Activated CD4-positive, alpha-beta T cell treated with anti-CD3 and anti-CD28 coated beads, Interleukin-2, amount 10 ng/mL, durations not matched to agents 7 days and 5 days (primary cell): Measurements from ENCODE around the gene CSTF2T. TPM values are rescaled to one million over a fixed set of nuclear protein-coding genes. Genes with fewer than 3 reads are reported as not detected.

Source experiments
- CTCF ChIA-PET: fragments of 350-600 bp; sonication (Branson Sonifier 250); formaldehyde crosslinking; loops from one replicate; lab custom pipeline; 2021; ENCODE audit warnings: antibody characterized with exemption; lab: Charles Lee
- POLR2A ChIA-PET: fragments of 350-600 bp; sonication (Branson Sonifier 250); formaldehyde crosslinking; loops from one replicate; lab custom pipeline; 2021; ENCODE audit warnings: antibody characterized with exemption; lab: Charles Lee
- DNase-seq: peaks from one replicate; pipeline ENCODE4 v3.0.0-alpha.2; 2020
- H3K27ac Mint-ChIP-seq: one replicate; pipeline ENCODE4 v1.8.0; 2021; ENCODE audit warnings: mild to moderate bottlenecking, moderate library complexity, mixed read lengths
- H3K27me3 Mint-ChIP-seq: one replicate; pipeline ENCODE4 v1.8.0; 2021; ENCODE audit warnings: mixed read lengths
- H3K36me3 Mint-ChIP-seq: one replicate; pipeline ENCODE4 v1.8.0; 2021; ENCODE audit warnings: low read depth, mixed read lengths
- H3K4me1 Mint-ChIP-seq: one replicate; pipeline ENCODE4 v1.8.0; 2021; ENCODE audit warnings: mixed read lengths
- H3K4me3 Mint-ChIP-seq: one replicate; pipeline ENCODE4 v1.8.0; 2021; ENCODE audit warnings: mild to moderate bottlenecking, moderate library complexity, mixed read lengths
- H3K9me3 Mint-ChIP-seq: one replicate; pipeline ENCODE4 v1.8.0; 2021; ENCODE audit warnings: mixed read lengths
- total RNA-seq, 2 experiments: library from RNA; stranded (reverse); gene quantifications; one replicate each; pipeline ENCODE4 v1.2.3, GENCODE V29; 2021

Gene CSTF2T
- total RNA-seq, 2 experiments from 2014 or later = 34.4 to 36.7 TPM

DNA sequence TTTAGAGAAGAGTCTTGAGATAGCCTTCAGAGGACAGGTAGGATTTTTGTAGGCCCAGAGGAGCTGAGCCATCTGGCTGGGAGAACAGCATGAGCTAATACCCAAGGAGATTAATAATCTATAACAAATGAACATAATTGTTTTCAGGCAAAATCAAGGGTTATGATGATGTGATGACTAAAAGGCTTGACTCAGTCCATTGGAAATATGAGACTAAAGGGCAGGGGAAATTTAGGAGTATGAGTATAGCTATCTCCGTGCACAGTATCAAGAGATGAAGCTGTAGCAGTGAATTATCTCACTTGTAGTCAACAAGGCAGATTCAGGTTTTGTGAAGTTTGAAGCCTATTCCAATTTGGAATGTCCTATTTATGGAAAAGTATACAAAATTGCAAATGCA lies 40.1 kb downstream of the CSTF2T start:
- POLR2A ChIA-PET = no interaction called here

DNA sequence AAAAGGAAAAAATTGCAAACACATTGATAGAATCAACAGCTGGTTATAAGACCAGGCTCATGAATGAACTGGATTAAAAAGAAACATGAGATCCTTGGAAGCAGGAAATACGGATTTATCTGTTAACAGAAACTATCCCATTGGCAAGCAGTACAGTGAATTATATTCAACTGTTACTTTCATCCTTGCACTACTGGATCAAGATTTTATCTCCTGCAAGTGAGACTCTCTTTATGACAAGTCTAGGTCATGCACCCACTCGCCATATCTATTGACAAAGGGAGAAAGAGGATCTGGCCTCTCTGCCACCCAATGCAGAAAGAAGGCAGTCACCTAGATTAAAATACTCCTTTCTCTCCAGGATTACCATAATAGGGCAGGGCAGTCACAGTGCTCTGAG lies 41.4 kb downstream of the CSTF2T start:
- Mint-ChIP-seq H3K4me3 (no peak overlapping the region), H3K4me1 (no peaks in the 10 kb centered on the region), H3K36me3 (no peaks in the 10 kb centered on the region), H3K27me3 (peaks cover 3% of the 10 kb centered on the region), H3K9me3 (no peaks in the 10 kb centered on the region), H3K27ac (no peak overlapping the region)
- ChIA-PET POLR2A (no interaction called here), CTCF (no interaction called here)
- DNase-seq = no peak

More for the DNA sequence above, 40.1 kb downstream of the CSTF2T start:
- Mint-ChIP-seq H3K9me3 (no peaks in the 10 kb centered on the region), H3K27ac (no peak overlapping the region), H3K4me1 (no peaks in the 10 kb centered on the region), H3K27me3 (peaks cover 3% of the 10 kb centered on the region), H3K36me3 (no peaks in the 10 kb centered on the region), H3K4me3 (no peak overlapping the region)
- CTCF ChIA-PET = no interaction called here
- no peak for DNase-seq

DNA sequence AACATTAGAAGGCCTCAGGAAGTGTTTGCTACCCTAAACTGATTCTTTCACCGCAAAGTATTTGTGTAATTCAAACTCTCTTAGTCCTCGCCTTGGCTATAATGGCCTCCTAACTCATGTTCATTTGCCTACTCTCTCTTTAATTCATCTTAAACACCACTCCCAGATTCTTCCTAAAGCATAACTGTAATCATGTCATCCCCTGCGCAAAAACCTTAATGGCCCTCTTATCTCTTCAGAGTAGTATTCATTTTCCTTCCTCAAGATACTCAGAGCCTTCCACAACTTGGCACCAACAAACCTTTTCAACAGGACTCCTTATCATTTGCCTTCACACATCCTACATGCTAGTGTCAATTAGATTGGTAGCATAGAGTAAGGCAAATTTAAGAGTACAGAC lies 42.9 kb downstream of the CSTF2T start:
- CTCF ChIA-PET = no interaction called here
- Mint-ChIP-seq H3K27me3 (peaks cover 3% of the 10 kb centered on the region), H3K36me3 (no peaks in the 10 kb centered on the region)

DNA sequence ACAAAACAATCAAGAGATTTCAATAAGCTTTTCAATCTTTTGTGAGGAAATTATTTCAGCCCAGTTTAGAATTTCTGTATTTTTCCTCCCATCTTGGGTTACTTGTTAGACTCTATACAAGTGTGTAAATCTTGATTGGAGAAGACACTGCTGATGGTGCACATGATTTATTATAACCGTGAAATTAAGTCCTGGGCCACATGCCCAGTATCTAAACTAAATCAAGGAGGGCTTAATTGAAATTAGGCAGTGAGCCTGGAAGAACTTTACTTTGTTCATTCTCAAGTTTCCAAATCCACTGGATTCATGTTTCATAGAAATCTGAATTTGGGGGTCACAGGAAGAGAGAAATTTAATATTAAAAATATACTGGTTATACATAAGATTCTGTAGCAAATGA lies 44.5 kb downstream of the CSTF2T start:
- no peak for DNase-seq
- H3K27me3 Mint-ChIP-seq = peaks cover 3% of the 10 kb centered on the region
- no peak overlapping the region for H3K27ac Mint-ChIP-seq
- ChIA-PET CTCF (no interaction called here), POLR2A (no interaction called here)
- H3K4me3 Mint-ChIP-seq = no peak overlapping the region
- no peaks in the 10 kb centered on the region for H3K9me3 Mint-ChIP-seq
- no peaks in the 10 kb centered on the region for H3K36me3 Mint-ChIP-seq
- no peaks in the 10 kb centered on the region for H3K4me1 Mint-ChIP-seq

More for the DNA sequence above, 42.9 kb downstream of the CSTF2T start:
- POLR2A ChIA-PET = no interaction called here
- H3K4me1 Mint-ChIP-seq = no peaks in the 10 kb centered on the region
- no peak overlapping the region for H3K27ac Mint-ChIP-seq
- no peaks in the 10 kb centered on the region for H3K9me3 Mint-ChIP-seq
- H3K4me3 Mint-ChIP-seq = no peak overlapping the region
- DNase-seq = no peak

DNA sequence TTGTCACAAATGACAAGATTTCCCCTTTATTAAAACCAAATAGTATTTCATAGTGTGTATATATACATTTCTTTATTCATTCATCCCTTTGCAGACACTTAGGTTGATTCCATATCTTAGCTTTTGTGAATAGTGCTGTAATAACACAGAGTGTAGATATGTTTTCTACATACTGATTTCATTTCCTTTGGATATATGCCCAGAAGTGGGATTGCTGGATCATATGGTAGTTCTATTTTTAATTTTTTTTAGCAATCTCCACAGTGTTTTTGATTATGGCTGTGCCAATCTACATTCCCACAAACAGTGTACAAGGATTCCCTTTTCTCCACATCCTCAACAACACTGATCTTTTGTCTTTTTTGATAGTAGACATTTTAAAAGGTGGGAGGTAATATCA lies 46.4 kb downstream of the CSTF2T start:
- no peak for DNase-seq
- Mint-ChIP-seq H3K4me1 (no peaks in the 10 kb centered on the region), H3K27me3 (peaks cover 3% of the 10 kb centered on the region), H3K9me3 (no peaks in the 10 kb centered on the region), H3K27ac (no peak overlapping the region), H3K36me3 (no peaks in the 10 kb centered on the region), H3K4me3 (no peak overlapping the region)
- ChIA-PET CTCF (no interaction called here), POLR2A (no interaction called here)

DNA sequence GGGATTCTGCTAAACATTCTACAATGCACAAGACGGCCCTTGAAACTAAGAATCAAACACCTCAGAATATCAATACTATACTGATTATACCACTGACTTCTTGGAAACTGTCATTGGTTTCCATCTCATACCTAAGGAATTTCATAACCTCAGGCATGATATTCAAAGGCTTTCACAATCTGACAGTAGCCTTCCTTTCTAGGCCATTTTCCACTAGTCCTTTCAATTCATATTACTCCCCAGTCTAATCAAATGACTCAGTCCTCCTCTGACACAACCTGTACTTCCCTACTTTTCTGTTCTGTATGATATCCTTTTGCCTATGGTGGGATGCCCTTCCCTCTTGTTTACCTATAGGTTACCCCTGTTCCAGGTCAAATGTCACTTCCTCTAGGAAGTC lies 48.3 kb downstream of the CSTF2T start:
- Mint-ChIP-seq H3K36me3 (no peaks in the 10 kb centered on the region), H3K27me3 (no peaks in the 10 kb centered on the region), H3K4me1 (no peaks in the 10 kb centered on the region), H3K27ac (no peak overlapping the region), H3K4me3 (no peak overlapping the region), H3K9me3 (no peaks in the 10 kb centered on the region)
- DNase-seq = no peak
- CTCF ChIA-PET = no interaction called here
- POLR2A ChIA-PET = no interaction called here

DNA sequence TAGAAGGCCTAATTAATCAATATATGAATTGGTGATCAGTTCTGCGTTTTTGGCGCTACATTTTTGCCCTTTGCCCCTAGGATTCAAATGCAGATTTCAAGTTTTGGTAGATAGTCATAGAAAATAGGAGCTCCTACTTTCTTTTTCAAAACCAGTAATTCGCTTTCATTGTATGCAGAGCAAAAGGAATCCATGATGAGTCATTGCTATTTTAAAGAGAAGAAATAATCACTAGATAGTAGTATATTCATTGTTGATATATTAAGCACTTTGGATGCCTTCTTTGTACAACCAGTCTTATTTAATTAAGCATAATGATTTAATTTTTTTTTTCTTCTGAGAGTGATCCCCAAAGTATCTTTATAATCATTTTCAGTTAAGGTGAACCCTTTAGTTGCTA lies 50.3 kb downstream of the CSTF2T start:
- Mint-ChIP-seq H3K4me3 (no peak overlapping the region), H3K4me1 (no peaks in the 10 kb centered on the region), H3K9me3 (no peaks in the 10 kb centered on the region), H3K27me3 (no peaks in the 10 kb centered on the region), H3K36me3 (no peaks in the 10 kb centered on the region), H3K27ac (no peak overlapping the region)
- no peak for DNase-seq
- ChIA-PET CTCF (no interaction called here), POLR2A (no interaction called here)
